Myocyte (in vitro differentiated cells): ENCODE measurements around the gene AQP1. TPM values are rescaled to one million over a fixed set of nuclear protein-coding genes. Genes with fewer than 3 reads are reported as not detected.

Experiments
- DNase-seq: peaks from one replicate; pipeline ENCODE4 v3.0.0-alpha.2; 2012; ENCODE audit warnings: low read depth
- polyA plus RNA-seq: library from polyadenylated mRNA; unstranded; fragments of >200 nt; gene quantifications from one replicate; pipeline ENCODE4 v1.2.1, GENCODE V29; 2012; ENCODE audit warnings: missing spikeins
- total RNA-seq: library from RNA; depleted of rRNA; stranded (reverse); fragments of >200 nt; gene quantifications from 2 replicates; pipeline ENCODE4 v1.2.3, GENCODE V29; 2014

AQP1 gene
- 2.1 and 3.9 TPM in 2 replicates for total RNA-seq
- 26.8 TPM for polyA plus RNA-seq

DNA sequence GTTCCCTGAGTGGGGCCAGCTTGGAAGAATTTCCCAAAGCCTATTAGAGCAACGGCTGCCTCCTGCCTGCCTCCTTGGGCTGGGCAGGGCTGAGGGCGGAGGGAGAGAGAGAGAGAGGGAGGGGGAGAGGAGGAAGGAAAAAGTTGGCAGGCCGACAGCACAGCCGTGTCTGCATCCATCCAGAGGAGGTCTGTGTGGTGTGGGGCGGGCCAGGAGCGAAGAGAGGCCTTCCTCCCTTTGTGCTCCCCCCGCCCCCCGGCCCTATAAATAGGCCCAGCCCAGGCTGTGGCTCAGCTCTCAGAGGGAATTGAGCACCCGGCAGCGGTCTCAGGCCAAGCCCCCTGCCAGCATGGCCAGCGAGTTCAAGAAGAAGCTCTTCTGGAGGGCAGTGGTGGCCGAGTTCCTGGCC lies at the start of gene AQP1:
AQP1 (plus strand) TSS at position 293 of the 409 bp plus-strand sequence; CDS start at position 350, 57 bp downstream.
- no peak for DNase-seq

DNA sequence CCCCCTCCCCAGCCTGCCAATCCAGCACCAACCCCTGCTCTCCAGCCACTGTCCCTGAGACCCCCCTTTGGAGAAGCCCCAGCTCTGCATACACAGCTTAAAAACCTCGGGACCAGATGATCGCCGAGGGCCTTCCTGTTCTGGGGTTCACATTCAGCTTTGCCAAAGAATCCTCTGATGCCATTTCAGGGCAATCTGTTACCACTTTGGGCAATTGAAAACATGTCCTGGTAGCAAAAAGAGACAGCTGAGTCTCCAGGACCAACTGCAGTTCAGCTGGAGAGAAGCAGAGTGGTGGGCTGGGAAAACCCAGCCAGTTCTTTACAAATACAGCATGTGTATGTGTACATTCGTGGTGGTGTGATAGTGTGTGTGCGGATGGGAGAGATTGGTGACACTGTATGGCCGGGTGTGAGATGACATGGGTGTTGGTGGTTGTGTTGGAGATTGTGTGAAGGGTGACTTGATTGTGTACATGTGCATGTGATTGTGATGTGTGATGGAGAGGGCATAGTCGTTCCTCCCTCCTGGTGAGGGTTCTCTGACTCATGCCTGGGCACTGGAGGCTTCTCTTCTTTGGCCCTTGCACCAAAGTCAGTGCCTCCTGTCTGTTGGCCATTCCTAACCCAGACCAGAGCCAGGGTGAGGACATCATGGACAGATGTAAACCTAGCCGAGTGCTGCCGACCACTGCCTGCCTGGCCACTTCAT lies 48.5 kb upstream of the AQP1 start:
- no peak for DNase-seq

DNA sequence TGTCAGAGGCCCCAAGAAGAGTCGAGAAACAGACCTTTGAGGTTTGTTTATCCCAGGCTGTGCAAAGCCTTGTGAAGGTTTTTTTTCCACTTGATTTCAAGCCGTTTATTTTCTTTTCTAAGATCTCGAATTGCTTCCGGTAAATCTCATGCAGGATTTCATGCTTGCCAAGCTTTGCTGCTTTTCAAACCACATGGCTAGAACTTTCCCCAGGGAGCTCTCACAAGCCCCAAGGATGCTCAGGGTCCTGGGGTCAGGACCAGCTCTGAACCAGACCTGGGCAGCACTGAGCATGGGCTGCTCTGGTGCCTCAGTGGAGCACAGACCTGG lies 48.0 kb upstream of the AQP1 start:
- DNase-seq = no peak

DNA sequence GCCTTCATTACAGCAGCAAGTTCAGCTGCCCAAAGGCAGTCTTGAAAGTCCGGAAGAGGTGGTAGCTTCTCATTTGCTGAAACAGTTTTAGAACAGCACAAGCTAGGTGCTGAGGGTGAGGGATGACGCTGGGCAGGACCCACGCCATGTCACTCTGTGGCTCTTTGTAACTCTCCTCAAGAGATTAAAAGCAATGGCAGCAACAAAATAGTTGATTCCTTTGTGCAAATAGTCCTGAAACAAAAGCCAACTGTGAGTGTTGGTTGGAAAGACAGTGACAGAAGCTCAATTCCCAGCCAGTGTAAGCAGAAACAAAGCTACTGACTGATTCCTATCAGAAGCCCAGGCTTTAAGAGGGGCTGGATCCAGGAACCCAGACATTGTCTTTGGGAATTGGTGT lies 47.6 kb upstream of the AQP1 start:
- DNase-seq = no peak

DNA sequence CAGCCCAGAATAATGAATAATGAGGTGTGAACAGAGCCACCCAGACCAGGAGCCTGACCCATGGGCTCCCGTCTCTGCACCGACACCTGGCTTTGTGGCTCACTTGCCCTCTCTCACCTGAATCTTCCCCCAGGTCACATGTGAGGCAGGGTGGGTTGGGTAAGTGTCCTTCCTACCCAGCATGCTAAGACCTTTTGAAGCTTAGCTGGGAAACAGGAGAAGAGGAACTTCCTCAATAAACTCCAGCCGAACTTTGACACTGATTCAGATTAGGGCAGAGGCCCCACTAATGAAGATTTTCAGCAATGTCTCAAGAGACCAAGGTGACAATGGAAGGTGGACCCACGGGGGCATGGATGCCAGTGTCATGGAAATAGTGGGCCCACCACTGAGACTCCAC lies 46.6 kb upstream of the AQP1 start:
- DNase-seq = no peak

DNA sequence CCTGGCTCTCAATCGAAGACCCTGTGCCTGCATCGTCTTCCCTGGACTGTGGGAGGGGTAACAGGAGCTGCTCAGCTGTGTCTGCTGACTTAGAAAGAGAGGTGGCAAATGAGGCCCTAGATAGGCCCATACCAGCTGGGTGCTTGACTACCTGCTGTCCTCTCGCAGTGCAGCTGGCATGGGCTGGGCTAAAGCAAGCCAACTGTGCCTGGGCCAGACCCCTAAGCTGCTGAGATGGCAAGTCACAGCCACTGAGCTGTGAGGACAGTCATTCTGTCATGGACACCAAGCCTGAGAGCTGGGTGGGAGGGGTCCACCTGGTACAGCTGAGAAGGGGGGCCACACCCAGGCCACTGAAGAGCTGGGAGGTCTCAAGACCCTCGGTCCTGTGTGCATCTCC lies 45.8 kb upstream of the AQP1 start:
- DNase-seq = no peak

DNA sequence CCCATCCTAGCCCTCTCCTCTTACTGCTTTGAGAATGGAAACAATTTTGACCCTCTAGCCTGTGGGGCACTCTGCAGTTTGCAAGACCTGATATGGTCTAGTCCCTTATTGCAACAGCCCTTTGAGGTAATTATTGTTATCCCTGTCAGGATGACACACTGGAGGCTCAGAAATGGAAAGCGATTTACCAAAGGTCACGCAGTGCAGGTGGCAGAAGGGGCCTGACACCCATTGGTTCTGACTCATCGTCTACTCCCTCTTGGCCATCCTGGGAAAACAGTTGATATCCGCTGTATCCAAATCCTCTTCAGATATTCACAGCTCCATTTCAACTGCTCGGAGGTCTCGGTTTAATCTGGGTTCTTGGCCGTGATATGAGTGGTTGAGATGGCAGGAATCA lies 44.7 kb upstream of the AQP1 start:
- DNase-seq = no peak

DNA sequence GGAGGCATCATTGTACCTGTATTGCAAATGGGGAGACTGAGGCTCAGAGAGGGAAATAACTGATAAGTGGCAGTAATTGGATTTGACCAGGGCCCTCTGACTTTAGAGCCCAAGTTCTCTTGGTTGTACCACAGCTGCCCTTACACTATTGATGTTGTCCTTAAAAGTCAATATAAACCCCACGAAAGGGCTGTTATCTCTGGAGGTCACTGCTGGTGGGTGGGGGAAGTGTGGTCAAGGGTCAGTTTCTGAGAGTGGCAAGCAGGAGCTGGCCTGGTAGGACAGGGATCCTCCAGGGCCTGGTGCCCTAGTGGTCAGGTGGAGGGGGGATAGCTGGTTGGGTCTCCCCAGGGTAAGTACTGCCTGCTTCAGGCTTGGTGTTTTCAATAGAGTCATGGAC lies 44.2 kb upstream of the AQP1 start:
- no peak for DNase-seq

DNA sequence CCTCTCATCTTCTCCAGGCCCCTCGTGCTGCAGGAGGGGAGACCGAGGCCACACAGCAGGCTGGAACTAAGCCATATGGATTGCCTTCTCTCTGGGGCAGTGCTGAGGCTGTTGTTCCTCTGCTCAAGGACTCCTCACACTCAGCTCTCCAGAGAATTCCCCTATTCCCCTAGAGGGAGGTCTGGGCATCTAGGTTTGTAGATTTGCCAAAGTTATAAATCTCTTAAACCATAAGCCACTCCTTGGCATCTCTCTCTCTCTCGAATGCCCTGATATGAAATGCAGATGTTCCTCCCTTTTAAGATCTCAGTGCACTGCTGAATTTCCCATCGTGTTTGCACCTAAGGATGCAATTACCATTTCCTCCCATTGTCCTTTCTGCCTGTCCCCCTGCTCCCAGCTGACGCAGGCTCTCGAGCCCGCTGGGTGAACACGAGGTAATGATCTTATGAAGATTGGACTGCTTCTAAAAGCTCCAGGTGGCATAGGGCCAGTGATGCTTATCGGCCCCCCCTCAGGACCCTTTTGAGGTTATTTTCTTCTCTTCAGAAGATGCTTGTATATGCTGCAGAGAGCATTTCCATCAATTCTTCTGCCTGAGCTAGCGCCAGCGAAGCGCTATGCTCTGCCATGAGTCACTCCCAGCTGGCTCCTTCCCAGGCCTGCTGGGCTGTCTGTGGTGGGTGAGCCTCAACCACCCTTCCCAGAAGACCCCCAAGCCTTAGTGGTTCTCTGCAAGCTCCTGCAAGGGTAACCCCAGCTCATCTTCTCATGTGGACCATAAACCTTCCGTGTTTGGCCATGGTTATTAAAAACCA lies 41.6 kb upstream of the AQP1 start:
- DNase-seq = peak; percentile 29

DNA sequence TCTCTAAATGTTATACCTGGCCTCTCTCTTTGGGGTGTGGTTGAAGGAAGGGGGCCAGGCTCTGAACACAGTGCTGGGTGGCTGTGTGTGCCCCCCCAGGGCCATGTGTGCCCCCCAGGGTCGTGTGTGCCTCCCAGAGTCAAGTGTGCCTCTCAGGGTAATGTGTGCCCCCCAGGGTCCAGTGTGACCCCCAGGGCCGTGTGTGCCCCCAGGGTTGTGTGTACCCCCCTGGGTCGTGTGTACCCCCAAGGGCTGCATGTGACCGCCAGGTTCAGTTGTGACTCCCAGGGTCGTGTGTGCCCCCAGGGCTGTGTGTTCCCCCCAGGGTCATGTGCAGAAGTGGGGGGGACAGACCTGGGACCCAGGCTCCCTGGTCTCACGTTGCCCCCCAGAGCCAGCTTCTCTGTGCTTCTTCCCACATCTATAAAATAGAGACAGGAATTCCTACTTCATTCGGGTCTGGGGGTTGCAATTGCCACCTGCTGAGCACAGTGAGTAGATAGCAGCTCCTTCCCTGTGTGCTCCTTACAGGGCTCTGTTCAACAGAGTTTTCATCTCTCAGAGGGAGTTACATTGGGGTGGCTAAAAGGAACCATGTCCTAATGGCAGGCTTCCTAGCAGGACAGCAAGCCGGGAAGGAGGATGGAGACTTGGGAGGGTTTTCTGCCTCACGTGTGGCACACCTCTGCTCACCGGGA lies 40.7 kb upstream of the AQP1 start:
- DNase-seq = no peak

DNA sequence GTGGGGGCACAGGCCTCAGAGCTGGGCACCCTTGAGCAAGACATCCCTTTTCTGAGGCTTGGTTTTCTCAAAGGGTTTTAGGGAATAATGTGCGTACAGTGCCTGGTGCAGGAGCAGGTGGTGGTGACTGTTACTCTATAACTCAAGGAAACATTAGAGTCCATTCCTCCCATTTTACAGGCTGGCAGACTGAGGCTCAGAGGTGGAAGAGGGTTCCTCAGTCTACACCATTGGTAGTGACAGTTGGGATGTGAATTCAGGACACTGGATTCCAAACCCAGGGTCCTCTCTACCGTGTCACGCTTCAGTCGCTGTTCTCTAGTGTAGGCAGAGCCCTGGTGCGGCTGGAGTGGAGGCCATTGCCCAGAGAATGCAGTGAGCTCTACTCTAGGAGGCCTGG lies 40.0 kb upstream of the AQP1 start:
- no peak for DNase-seq

DNA sequence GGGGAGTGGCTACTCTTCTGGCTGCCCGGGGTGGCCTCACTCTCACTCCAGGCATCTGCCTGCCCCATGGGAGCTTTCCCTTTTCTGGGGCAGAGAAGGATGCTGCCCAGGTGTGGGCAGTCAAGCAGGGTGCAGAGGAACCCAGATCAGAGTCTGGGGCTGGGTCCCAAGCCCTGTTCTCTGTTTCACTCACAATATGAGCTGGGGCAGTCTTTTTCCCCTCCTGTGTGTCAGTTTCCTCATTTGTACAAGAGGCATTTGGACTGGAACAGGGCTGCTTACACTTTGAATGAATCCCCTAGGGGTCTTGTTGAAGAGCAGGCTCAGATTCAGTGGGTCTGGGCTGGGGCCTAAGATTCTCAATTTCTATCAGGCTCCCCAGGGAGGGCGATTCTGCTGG lies 38.4 kb upstream of the AQP1 start:
- no peak for DNase-seq

DNA sequence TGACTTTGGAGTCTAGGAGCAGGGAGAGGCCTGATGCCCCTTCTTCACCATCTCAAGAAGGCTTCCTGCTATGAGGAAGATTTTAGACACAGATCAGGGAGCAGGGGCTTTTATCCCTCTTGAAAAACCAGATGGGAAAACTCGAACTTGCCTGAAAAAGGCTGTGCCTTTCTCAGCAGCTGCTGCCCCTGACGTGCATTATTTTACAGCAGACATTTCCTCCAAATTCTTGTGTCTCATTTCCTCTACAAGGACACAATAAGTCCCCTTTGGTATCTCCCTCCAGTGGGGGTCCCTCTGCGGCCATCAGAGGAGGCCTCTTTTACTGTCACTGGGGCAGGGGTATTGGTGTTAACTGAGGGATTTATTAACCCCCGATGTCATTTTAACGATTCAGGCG lies 38.0 kb upstream of the AQP1 start:
- DNase-seq = no peak

DNA sequence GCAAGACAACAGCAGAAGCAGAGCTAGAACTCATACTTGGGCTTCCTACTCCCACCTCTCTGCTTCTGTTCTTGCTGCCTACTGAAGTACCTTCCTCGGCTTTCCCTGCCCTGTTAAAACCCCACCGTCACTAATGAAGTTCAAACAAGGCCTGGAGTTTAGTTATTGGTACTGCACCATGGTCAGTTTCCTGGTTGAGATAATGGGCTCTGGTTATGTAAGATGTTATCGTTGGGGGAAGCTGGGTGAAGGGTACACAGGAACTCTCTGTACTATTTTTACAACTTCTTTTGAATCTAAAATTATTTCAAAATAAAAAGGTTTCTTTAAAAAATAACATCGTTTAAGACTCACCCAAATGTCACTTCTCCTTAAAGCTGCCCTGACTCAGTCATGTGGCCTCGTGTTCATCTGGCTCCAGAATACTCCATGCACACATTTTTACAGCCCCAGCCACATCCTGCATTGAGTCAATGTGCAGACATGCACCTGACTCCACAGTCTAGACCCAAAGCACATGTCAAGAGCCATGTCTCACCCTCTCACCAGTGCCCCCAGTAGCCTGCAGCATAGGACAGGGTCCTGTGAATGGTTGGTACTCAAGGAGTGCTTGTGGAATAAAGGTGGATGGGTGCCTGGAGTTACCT lies 36.9 kb upstream of the AQP1 start:
- no peak for DNase-seq

DNA sequence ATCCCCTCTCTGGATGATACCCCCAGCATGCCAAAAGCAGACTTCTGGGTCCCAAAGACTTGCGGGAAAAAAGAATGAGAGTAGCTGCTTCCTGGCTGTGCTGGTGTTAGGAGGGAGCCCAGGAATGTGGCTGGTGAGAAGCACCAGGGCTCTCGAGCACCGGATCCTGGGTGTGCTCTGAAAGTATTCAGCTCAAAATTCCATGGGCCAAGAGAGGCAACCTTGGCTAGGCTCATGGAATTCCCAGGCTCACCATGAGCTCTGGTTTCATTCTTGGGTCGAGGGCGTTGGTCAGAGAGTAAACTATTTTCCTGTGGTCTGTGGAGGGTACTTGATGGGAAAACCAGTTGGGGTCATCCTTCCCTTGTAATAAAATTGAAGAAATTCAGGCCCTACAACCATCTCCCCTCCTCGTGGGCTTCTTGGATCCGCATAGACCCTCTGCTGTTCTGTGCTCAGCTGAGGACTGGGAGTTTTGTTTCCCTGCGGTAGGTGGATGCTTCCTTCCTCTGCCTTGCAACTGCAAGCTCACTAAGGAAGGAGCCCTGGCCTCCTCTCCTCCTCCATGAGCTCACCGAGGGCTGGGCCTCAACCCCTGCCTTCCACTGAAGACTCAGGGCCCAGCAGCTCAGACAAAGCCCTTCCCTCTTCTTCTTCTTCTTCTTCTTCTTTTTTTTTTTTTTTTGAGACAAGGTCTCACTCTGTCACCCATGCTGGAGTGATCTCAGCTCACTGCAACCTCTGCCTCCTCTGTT lies 34.5 kb upstream of the AQP1 start:
- DNase-seq = peak; percentile 65

DNA sequence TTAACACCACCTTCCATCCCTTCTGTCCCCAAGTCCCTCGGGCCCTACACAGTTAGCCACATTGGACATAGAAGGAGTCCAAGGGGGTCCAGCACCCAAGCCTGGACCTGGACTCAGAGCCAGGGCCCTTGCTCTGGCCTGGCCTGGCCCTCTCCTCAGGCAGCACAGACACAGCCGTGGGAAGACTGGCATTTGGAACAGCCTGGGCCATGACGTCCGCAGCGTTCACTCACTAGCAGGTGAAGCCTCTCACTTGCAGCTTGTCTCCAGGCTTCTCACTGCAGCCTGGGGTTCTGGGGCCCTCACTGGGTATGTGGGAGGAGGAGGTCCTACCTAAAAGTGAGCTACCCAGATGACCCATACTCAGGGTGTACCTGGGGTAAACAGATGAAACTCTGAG lies 33.7 kb upstream of the AQP1 start:
- no peak for DNase-seq

DNA sequence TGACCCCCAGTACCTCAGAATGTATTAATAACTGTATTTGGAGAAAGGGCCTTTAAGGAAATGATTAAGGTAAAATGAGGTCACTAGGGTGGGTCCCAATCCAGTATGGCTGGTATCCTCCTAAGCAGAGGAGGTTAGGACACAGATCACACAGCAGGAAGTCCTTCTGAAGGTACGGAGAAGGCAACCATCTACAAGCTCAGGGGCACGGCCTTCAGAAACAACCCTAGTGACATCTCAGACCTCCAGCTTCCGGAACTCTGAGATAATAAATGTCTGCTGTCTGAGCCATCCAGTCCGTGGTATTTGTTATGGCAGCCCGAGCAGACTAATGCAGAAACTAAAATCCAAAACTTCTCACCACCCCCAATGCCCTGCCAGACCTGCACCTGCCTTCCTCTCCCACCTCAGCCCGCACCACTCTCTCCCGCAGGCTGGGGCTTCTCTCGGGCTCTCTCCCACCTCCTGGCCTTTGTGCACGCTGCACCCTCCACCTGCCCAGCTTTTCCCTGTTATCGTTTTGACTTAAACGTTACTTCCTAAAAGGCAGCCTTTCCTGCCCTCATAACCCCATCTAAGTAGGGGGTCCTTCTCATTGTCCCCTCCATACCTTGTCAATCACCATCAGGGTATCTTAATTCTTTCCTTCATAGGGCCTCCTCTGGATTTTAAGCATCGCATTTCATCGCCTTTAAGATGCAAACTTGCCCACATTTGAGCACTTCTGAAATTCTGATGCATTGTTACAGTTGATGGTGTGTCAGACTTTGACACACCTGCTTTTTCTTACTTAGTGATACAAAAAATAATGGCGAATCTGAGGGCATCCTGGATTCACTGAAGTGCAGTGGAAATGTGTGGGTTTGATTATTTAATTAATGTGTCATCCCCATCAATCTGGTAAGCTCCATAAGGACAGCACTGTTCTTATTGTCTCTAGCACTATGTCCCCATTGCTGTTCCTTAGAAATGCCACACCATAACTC lies 32.2 kb upstream of the AQP1 start:
- no peak for DNase-seq

DNA sequence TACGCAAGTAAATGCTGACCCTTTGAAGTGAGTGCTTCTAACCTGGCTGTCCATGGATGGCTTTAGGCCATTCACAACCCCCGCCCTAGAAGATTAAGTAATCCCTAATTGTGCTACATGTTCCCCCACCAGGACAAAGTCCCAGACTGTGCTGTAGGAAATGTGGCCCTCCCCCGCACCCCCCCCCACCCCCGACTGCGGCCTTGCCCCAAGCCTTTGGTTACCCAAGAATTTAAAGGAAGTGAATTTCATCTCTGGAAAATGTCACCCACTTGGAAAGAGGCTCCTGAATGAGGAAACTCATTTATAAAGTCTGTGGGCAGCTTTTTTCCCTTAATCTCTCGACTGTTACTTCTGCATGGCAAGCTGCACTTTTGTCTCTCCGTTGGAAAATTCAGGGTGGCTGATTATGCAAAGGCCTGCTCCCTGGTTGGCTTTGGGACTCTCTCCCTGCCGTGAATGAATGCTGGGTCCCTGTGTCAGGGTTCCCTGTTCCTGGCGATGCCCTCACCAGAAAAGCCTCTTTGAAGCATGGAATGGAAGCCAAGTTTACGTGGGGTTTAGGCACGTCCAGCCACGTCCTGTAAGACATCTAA lies 31.4 kb upstream of the AQP1 start:
- DNase-seq = no peak

DNA sequence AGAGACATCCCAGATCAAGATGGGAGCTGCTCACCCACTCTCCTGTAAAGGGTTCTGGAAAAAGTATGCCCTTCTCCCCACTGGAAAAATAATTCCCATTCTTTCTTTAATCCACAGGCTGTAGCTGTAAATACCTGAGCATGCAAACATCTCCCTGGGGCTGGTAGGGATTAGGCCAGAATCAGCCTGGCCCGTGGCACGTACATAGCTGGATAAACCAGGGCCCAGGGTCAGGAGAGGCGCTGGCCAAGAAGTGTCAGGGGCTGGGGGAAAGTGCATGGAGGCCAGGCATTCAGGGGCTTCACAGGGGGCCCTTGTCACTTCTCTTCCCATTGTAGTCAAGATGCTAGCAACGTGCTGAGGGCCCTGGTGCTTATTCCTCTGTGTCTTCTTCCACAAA lies 30.7 kb upstream of the AQP1 start:
- DNase-seq = no peak
